Caco-2 (cell line): ENCODE data around the gene TBX5. TPM values are rescaled to one million over a fixed set of nuclear protein-coding genes. Genes with fewer than 3 reads are reported as not detected.

Experiments
- BruUV-seq: library from RNA; stranded (reverse); fragments of 400-500 nt; replicated peaks from 2 replicates; lab custom pipeline; 2021; lab: Mats Ljungman, UMichigan
- CTCF ChIA-PET: fragments of 300-600 bp; sonication (Branson Sonifier 250); formaldehyde crosslinking; loops from one replicate; lab custom pipeline; 2022; ENCODE audit warnings: antibody characterized with exemption; lab: Charles Lee
- POLR2A ChIA-PET: fragments of 300-600 bp; sonication (Branson Sonifier 250); formaldehyde crosslinking; loops from one replicate; lab custom pipeline; 2022; ENCODE audit warnings: antibody characterized with exemption; lab: Charles Lee
- DNase-seq, 2 experiments: peaks; one replicate each; pipeline versions ENCODE4 v3.0.0 to v3.0.0-alpha.2; 2020 to 2022
- H3K27me3 ChIP-seq: replicated peaks from 2 replicates; pipeline ENCODE4 v1.6.0; 2011; ENCODE audit warnings: low read length; ENCODE audit not compliant: control insufficient read depth, insufficient read depth
- H3K36me3 ChIP-seq: 2 replicates; pipeline ENCODE4 v1.5.1; 2011; ENCODE audit warnings: low read length; ENCODE audit not compliant: control insufficient read depth, insufficient read depth
- H3K4me1 ChIP-seq: fragments of 250-450 bp; sonication (Bioruptor Pico); 2 replicates; pipeline ENCODE4 v1.5.1; 2020; ENCODE audit warnings: mild to moderate bottlenecking
- H3K4me3 ChIP-seq: 2 replicates; pipeline ENCODE4 v1.5.1; 2011; ENCODE audit warnings: low read depth, mild to moderate bottlenecking, control low read depth, low read length
- H3K9me3 ChIP-seq: fragments of 250-450 bp; sonication (Bioruptor Pico); 2 replicates; pipeline ENCODE4 v1.5.1; 2020; ENCODE audit warnings: mild to moderate bottlenecking, moderate library complexity
- H3K27ac Mint-ChIP-seq: one replicate; pipeline ENCODE4 v1.8.0; 2022; ENCODE audit warnings: mixed read lengths; ENCODE audit not compliant: unreplicated experiment
- H3K27me3 Mint-ChIP-seq: one replicate; pipeline ENCODE4 v1.8.0; 2022; ENCODE audit warnings: mixed read lengths; ENCODE audit not compliant: insufficient read depth, unreplicated experiment
- H3K36me3 Mint-ChIP-seq: one replicate; pipeline ENCODE4 v1.8.0; 2022; ENCODE audit warnings: mild to moderate bottlenecking, mixed read lengths; ENCODE audit not compliant: insufficient read depth, unreplicated experiment
- H3K4me1 Mint-ChIP-seq: one replicate; pipeline ENCODE4 v1.8.0; 2022; ENCODE audit warnings: low read depth, mixed read lengths; ENCODE audit not compliant: unreplicated experiment
- H3K4me3 Mint-ChIP-seq: one replicate; pipeline ENCODE4 v1.8.0; 2022; ENCODE audit warnings: mild to moderate bottlenecking, moderate library complexity, mixed read lengths; ENCODE audit not compliant: unreplicated experiment
- H3K9me3 Mint-ChIP-seq: one replicate; pipeline ENCODE4 v1.8.0; 2022; ENCODE audit warnings: mixed read lengths; ENCODE audit not compliant: unreplicated experiment
- CTCF ChIP-seq, 2 experiments: fragments of 200-600 bp in 1 of 2; IDR thresholded peaks; 1 replicate in 1 of 2; 2 replicates in 1 of 2; pipeline versions ENCODE4 v1.5.1 to v1.8.0; 2011 to 2022; ENCODE audit warnings: antibody characterized with exemption in 1 of 2, control low read depth in 1 of 2, inconsistent platforms in 1 of 2, low read depth in 1 of 2, low read length in 1 of 2, mild to moderate bottlenecking in 1 of 2, moderate library complexity in 1 of 2; ENCODE audit not compliant: insufficient read depth in 1 of 2, severe bottlenecking in 1 of 2, unreplicated experiment in 1 of 2
- intact Hi-C: fragments of 100-400 bp; cut with micrococcal nuclease; formaldehyde crosslinking; loops from one replicate; pipeline ENCODE4 v1.10.0; 2022; ENCODE audit not compliant: unreplicated experiment
- total RNA-seq: library from RNA; stranded (reverse); gene quantifications from 2 replicates; pipeline ENCODE4 v1.2.3, GENCODE V29; 2022

TBX5 gene
- total RNA-seq, 1 experiment from 2014 or later = not detected

GRCh38 chr12:114343585-114344302 lies 62.2 kb downstream of the TBX5 start:
- intact Hi-C loops = no loop called here
- Histone ChIP-seq H3K36me3 (no peaks in the 10 kb centered on the region), H3K4me3 (no peak overlapping the region), H3K9me3 (no peaks in the 10 kb centered on the region), H3K27me3 (no peaks in the 10 kb centered on the region; the same call in 1 of the 2 replicates), H3K4me1 (no peaks in the 10 kb centered on the region)
- no peaks in the 10 kb centered on the region for H3K4me1 Mint-ChIP-seq
- no peak for TF ChIP-seq CTCF (IDR thresholded peaks at IDR 0.05; ENCODE audit: insufficient read depth in 1 of 2, low read depth in 1 of 2, low read length in 1 of 2, severe bottlenecking in 1 of 2, unreplicated experiment in 1 of 2)
- H3K27me3 Mint-ChIP-seq = peaks cover 5% of the 10 kb centered on the region
- no peaks in the 10 kb centered on the region for H3K9me3 Mint-ChIP-seq
- CTCF ChIA-PET = no interaction called here
- no peak overlapping the region for H3K27ac Mint-ChIP-seq
- POLR2A ChIA-PET = no interaction called here
- no peak for DNase-seq
- H3K4me3 Mint-ChIP-seq = no peak overlapping the region
- no TSS peak for BruUV-seq
- H3K36me3 Mint-ChIP-seq = no peaks in the 10 kb centered on the region

- Mint-ChIP-seq H3K4me3 (no peak overlapping the region), H3K36me3 (no peaks in the 10 kb centered on the region), H3K27me3 (peaks cover 4% of the 10 kb centered on the region), H3K4me1 (no peaks in the 10 kb centered on the region), H3K9me3 (no peaks in the 10 kb centered on the region), H3K27ac (no peak overlapping the region)
- Histone ChIP-seq H3K4me1 (no peaks in the 10 kb centered on the region), H3K27me3 (no peaks in the 10 kb centered on the region; the same call in 1 of the 2 replicates), H3K9me3 (no peaks in the 10 kb centered on the region), H3K4me3 (no peak overlapping the region), H3K36me3 (no peaks in the 10 kb centered on the region)
- DNase-seq = no peak
- ChIA-PET POLR2A (no interaction called here), CTCF (no interaction called here)
- intact Hi-C loops = no loop called here
- no peak for TF ChIP-seq CTCF (IDR thresholded peaks at IDR 0.05; ENCODE audit: insufficient read depth in 1 of 2, low read depth in 1 of 2, low read length in 1 of 2, severe bottlenecking in 1 of 2, unreplicated experiment in 1 of 2)
- no TSS peak for BruUV-seq
Measured at GRCh38 chr12:114342656-114343055, 63.3 kb downstream of the TBX5 start.

- Mint-ChIP-seq H3K4me1 (no peaks in the 10 kb centered on the region), H3K36me3 (no peaks in the 10 kb centered on the region), H3K27ac (no peak overlapping the region), H3K27me3 (peaks cover 8% of the 10 kb centered on the region), H3K9me3 (no peaks in the 10 kb centered on the region), H3K4me3 (no peak overlapping the region)
- POLR2A ChIA-PET = no interaction called here
- Histone ChIP-seq H3K36me3 (no peaks in the 10 kb centered on the region), H3K4me3 (no peak overlapping the region), H3K4me1 (no peaks in the 10 kb centered on the region), H3K9me3 (no peaks in the 10 kb centered on the region), H3K27me3 (no peaks in the 10 kb centered on the region; the same call in 1 of the 2 replicates)
- BruUV-seq = no TSS peak
- no peak for DNase-seq
- no peak for TF ChIP-seq CTCF (IDR thresholded peaks at IDR 0.05; ENCODE audit: insufficient read depth in 1 of 2, low read depth in 1 of 2, low read length in 1 of 2, severe bottlenecking in 1 of 2, unreplicated experiment in 1 of 2)
- CTCF ChIA-PET = no interaction called here
- intact Hi-C loops = no loop called here
Measured at GRCh38 chr12:114341635-114342034, 64.3 kb downstream of the TBX5 start.
